Kidney capillary endothelial cell (primary cell): ENCODE results near the gene INAVA.
"Not testable (repeated sequence)": the region's sequence is repeated elsewhere in the genome, so short reads cannot be mapped to it uniquely, and the experiment has no call there.

Source experiments
- DNase-seq: peaks from one replicate; pipeline ENCODE4 v3.0.0-alpha.2; 2018; ENCODE audit warnings: low spot score

The INAVA gene

DNA sequence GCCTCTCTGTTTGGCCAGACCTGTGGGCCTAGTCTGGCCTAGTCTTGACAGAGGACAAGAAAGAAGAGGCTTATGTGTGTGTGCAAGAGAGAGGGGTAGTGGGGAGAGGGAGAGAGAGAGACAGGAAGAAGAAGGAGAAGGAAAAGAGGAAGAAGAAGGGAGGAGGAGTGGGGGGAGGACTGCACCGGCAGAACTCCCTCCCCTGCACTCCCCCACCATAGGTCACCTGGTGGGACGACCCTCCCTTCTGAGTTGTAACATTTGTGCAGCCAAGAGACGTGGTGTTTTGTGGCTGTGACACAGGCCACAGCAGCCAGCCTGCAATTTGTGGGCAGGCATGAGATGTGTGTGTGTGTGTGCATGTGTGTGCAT, 4.3 kb downstream of the INAVA start:
- DNase-seq, result no peak

DNA sequence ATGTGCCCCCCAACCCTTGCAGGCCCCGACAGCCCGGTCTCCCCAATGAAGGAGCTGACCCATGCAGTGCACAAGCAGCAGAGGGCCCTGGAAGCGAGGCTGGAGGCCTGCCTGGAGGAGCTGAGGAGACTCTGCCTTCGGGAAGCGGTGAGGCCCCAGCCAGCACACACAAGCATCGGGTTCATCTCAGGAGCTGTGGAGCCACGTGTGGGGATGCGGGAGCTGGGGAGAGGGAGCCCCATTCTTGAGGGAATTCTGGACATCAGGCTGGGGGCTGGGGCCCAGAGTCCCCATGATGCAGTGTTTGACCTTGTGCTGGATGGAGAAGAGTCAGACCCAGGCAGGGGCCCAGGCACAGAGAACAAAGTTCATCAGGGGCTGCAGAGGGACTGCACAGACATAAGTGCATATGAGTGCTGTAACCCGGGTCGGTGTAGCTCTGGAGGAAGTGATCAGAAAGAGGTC, 4.8 kb downstream of the INAVA start:
- no peak for DNase-seq

DNA sequence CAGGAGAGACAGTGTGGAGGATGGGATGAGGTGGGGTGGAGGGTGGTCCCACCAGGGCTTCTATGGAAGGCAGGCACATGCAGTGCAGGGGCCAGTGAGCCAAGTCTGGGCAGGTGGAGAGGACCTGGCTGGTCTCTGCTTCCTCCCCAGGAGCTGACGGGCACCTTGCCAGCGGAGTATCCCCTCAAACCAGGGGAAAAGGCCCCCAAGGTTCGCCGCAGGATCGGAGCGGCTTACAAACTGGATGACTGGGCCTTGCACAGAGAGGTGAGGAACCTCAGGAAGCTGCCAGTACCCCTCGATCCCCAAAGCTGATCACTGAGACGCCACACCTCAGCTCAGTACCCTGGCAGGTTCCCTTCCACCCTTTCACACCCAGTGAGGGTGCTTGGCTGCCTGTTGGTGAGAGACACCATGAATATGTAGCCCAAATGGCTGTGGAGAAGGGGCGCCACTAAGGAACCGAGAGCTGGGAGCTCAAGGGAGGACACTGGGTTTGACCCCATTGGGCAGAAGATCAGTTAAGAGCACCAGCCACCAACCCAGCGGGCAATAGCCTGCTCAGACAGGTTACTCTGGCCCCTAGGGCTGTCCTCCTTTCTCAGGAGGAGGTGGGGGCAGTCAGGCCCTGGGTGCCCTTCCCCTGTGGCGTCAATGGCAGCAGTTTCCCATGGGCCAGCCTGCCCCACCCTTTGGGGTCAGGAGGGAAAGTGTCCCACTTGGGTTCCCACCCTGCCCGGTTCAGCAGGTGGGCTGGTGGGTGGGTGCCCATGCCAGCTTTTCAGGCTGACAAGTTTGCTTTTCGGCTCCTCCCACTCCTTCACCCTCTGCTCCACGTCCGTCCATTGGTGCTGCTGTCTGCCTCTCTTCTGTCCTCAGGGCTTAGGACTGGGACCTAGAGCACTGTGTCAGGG, 5.5 kb downstream of the INAVA start:
- no peak for DNase-seq

DNA sequence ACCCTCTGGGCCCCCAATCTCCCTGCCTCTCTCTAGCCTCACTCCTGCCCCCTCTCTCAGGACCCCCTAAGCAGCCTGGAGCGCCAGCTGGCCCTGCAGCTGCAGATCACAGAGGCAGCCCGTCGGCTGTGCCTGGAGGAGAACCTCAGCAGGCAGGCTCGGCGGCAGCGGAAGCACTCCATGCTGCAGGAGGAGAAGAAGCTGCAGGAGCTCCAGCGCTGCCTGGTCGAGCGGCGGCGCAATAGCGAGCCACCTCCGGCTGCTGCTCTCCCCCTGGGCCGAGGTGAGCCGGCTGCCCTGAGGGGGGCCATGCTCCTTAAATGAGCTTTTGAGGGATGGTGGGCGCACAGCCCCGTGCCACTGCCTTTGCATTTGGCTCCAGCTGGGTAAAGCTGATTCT, 6.2 kb downstream of the INAVA start:
- DNase-seq, result no peak

DNA sequence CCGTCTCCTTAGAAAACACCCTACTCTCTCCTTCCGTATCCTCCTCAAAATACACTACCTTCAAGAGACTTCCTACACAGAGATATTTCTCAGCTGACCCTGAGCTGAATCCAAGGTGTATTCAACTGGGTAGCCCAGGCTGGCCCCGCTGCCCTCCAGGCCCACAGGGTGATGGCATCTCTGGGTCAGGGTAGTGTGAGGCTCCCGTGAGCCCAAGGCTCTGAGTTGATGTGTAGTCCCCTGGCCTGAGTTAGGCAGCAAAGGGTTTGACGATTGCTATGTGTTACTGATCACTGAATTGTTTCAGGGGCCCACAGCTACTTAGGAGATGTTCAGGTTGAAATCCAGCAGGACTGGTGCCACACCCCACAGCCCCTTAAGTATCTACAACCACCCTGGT, 6.7 kb downstream of the INAVA start:
- no peak for DNase-seq

DNA sequence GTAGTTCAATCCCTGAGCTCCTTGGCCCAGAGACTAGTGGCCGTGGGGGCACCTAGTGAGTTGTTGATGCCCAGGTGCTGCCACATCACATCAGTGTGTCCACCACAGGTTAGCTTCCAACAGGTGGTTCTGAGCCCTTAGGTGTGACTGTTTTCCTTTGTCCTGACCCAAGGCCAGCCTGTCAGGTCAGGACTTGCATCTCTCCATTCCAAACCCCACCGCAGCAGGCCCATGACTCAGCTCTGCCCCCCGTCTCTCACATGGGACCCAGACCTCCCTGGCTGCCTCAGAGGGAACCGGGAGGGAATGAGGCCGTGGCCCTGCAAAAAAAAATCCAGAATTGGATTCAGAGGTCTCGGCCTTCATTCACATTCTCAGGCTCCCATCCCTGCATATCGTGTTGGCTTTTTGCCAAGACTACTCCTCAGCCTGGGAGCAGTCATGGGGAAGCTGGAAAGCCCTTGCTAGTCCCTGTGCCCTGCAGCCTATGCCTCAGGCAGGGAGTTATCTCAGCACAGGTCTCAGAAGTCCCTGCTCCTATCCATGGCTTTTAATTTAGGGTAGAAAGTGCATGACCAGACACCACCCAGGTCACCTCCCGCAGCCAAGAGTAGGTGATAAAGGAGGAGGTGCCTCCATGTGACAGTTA, 7.2 kb downstream of the INAVA start:
- DNase-seq, result no peak

DNA sequence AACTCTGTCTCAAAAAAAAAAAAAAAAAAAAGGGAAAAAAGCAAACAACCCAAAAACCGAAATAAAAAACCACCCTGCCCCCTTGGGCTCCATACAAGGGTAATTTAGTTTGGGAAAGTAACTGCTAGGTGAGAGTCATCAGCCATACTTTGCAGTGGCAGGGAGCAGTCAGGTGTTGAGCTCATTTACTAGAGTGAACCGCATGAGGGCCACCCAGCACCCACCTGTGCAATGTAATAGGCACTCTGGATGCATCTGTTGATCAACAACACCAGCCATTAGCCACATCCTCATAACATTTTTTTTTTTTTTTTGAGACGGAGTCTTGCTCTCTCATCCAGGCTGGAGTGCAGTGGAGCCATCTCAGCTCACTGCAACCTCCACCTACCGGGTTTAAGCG, 9.1 kb downstream of the INAVA start:
- DNase-seq, result no peak

DNA sequence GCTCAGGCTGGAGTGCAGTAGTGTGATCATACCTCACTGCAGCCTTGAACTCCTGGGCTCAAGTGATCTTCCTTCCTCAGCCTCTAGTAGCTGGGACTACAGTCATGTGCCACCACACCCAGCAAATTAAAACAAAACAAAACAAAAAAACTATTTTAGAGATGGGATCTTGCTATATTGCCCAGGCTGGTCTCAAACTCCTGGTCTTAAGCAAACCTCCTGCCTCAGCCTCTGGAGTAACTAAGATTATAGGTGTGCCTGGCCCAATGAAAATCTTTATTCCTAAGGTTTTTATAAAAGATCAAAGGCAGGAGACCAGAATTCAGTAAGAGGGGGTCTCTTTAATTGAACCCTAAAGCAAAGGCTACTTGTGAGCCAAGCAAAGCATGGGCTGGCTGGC, 10.1 kb downstream of the INAVA start:
- DNase-seq, result no peak

DNA sequence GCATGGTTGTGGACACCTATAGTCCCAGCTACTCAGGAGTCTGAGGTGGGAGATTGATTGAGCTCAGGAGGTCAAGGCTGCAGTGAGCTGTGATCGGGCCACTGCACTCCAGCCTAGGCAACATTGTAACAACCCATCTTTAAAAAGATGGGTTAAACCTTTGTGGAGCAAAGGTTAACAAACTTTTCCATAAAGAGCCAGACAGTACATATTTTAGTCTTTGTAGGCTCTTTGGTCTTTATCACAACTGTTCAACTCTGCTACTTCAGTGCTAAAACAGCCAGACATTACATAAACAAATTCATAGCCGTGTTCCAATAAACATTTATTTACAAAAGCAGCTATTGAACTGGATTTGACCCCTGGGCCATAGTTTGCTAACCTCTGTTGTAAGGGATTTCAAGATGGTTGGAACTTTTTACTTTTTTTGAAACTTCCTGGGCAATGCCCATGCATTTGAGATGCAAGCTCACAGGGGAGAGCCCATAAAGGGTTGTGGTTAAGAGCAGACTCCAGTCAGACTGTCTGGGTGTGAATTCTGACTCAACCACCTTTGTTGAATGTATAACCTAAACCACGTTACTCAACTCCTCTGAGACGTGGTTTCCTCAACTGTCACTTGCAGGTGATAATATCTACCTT, 10.8 kb downstream of the INAVA start:
- DNase-seq, result no peak

DNA sequence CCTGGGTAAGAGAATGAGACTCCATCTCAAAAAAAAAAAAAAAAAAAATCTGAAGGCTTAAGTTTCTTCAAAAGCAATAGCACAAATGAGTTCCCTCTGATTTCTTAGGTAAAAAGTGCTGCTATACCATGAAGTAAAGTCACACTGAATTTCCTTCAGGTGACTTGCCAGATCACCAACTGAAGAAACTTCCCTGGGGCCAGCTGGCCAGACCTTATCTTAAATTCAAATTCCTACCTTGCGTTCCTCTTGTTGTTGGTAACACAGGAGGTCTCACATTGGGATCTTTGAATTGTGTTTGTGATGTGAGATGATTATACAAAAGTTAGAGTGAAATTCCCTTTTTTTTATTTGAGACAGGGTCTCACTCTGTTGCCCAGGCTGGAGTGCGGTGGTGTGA, 11.8 kb downstream of the INAVA start:
- no peak for DNase-seq

DNA sequence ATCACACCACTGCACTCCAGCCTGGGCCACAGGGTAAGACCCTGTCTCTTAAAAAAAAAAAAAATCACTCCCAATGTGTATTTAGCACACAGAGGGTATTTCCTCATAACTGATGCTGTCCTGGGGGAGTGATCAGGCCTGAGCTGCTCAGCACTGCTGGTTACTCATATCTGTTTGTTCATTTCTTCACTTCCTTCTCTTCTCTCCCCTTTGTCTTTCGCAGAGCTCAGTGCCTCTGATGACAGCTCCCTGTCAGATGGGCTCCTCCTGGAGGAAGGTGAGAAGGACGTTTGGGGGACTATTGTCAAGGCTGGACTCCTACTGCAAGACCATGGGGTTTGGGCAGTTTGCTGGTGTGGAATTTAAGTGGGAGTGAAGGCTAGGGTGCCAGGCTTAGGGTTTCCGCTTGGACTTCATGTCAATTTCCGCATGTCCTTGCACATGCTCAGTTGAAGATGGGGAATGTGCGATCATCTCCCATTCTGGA, 13.0 kb downstream of the INAVA start:
- DNase-seq, result no peak

DNA sequence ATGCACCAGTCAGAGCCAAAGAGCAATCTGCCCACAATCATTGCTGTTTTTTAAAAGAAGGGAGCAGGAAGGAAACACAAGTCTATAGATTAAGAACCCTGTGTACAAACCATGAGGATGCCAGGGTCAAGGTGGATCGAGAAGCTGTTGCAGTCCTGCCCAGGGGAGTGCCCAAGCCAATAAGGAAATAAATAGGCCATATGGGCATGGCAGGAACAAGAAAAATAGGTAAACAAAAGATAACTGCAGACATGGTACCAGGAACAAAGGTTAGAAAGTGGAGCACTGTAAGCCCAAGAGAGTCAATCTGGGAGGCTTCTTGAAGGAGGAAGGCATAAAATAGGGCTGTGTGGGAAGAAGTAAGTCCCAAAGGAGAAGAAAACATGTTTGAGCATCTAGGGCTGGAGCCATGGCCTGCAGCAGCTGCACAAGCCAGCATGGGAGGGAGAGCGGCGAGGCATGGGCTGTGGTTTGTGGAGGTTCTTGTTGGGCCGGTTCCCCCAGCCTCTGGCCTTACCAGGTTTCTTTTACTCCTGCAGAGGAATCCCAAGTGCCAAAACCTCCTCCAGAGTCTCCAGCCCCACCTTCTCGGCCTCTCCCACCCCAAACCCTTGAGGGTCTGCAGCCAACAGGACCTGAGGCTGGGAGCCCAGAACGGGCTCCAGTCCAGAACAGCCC, 13.6 kb downstream of the INAVA start:
- no peak for DNase-seq

DNA sequence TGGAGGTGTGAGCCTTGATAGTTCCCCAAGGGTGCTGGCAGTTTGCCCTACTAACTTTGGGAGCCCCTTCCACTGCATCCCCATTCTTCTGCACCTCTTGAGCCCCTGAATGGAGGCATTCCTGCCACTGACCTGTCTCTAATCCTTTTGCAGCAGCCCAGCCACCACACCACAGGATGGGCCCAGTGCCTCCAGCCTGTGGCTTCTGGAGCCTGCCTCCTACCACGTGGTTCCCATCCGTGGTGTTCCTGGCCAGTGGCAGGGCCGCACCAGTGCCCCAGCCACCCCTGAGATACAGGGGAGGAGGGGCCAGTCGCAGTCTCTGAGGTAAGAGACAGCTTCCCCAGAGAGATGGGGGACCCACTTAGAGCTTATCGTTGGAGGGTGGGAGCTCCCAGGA, 14.4 kb downstream of the INAVA start:
- DNase-seq, result no peak

DNA sequence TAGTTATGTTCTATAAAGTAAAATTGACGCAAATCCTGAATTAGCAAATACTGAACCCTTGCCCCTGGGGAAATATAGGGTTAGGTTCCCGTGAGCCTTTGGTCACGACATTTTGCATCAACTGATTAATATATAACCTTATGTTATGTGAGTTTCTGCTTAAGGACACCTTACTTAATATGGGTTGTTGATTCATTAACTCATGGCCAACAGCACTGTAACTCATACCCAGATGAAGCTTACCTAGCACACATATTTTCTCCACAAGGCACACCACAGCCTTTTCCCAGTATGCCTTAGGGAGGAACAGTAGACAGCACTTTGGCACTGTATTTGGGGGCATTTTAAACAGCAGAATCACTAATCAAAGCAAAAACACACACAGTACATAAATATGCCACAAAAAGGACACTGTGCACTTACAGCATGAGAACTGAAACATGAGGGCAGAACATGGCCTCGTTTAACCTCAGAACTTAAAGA, 15.1 kb downstream of the INAVA start:
- DNase-seq, result no peak

DNA sequence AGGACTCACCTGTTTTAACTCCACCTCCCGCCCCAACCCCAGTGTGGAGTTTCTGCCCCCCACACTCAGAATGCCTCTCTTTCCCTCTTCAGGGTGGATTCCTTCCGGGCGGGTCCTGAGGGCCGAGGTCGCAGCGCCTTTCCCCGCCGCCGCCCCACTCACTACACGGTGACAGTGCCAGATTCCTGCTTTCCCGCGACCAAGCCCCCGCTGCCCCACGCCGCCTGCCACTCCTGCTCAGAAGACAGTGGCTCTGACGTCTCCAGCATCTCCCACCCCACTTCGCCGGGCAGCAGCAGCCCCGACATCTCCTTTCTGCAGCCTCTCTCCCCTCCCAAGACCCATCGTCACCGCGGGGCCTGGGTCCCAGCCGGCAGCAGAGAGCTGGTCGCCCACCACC, 16.7 kb downstream of the INAVA start:
- DNase-seq, result no peak

DNA sequence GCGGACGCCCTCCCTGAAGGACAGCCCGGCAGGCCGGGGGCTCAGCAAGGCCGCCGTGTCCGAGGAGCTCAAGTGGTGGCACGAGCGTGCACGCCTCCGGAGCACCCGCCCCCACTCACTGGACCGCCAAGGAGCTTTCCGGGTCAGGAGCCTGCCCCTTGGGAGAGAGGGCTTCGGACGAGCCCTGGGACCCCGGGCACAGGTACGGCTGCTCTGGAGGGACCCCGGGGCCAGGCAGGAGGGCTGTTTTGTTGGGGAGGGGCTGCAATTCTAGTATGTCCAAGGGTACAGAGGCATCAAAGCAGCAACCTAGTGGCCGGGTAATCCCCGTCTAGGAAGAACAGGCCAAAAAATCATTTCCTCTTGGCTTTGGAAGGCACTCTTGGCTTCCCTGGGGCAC, 17.2 kb downstream of the INAVA start:
- not testable (repeated sequence) for DNase-seq

DNA sequence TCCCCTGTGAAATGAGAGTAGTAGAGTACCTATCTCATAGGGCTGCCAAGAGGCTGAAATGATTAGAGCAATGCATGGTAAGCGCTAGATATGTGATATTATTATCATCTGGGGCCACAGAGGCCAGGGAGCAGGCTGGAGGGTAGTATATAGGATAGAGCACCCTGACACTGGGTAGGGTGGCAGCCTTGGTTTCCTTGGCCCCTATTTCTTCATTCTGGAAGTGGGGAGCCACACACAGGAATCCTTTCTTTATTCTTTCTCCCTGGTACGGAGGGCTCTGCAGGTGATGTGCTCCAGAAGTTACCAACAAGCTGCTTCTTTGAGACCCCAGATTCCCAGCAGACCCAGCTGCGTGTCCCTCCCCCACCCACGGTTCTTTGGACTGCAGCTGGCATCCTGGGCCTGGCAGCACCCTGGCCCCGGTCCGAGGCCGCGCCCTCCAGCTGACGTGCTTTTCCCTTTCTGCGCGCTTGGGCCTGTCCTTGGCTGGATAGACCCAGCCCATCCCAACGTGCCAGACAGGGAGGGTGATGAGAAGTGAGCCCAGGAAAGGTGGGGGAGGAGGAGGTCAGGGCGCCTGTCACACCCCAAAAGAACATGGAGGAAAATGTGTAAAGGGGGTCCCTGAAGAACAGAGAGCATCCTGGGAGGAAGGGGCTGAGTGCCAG, 18.2 kb downstream of the INAVA start:
- DNase-seq, result no peak

DNA sequence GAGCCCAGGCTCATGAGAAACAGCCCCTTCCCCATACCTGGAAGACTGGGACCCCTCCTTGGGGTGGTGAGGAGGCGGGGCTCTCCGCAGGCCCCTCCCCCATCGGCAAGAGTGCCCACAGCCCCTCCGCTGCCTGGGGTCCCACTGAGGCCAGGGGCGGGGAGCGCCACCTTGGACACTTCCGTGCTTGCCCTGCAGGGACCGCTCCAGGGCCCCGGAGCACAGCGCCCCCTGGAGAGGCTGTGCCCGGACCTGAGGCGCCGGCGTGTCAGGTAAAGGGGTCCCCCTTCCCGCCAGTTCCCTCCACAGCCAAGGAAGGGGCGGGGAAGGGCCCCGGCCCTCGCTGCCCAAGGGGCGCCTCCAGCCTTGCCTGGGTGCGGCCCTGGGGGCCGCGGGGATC, 21.5 kb downstream of the INAVA start:
- no peak for DNase-seq

DNA sequence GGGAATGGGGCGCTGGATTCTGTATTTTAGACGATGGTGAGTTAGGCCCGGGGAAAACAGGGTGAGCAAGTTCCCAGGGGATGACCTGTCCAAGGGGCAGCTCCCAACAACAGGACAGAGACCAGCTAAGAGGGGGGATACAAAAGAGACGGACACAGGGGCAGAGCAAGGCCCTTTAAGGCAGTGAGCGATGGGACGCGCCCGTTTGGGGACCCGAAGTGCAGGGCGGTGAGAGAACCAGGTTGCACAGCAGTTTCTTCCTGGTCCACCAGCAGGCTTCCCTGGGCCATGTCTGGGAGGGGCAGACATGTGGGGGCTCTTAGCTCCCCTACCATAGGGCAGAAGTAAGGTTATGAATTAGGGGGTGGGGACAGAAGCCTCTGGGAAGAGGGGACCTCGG, 22.0 kb downstream of the INAVA start:
- DNase-seq, result no peak

DNA sequence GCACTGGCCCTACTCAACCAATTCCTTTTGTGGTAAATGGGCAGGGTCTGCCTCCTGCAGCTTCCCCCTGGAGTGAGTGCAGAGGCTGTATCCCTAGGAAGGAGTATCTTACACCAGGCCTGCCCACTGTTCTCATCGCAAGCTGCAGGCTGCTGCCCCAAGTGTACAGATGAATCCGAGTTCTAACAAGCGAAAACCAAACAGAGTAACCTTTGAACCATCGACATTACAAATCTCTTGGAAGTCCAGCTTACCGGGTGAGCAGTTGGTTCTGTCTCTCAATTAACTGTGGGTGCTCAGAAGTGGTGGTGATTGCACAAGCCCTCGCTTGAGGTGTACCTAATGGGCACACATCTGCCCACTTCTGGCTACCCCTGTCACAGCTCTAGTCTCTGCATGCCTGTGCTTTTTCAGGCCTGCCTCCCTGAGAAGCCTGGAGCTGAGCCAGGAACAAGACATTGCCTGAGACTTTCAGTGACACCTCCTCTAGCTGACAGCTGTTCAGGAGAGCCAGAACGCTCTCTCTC, 22.7 kb downstream of the INAVA start:
- DNase-seq, result no peak

DNA sequence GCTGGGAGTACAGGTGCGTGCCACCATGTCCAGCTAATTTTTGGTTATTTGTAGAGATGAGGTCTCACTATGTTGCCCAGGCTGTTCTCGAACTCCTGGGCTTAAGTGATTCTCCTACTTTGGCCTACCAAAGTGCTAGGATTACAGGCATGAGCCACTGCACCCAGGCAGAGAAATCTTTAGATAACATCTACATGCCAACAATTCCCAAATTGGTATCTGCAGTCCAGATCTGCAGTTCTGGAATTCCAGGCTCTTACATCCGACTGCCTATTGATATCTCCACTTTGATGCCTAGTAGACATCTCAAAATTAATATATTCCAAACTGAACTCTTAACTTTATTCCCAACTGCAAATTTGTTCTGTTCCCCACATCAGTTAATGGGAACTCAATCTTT, 23.3 kb downstream of the INAVA start:
- no peak for DNase-seq
